Panc1 (cell line): Measurements from ENCODE around the gene HHAT. TPM values are rescaled to one million over a fixed set of nuclear protein-coding genes. Genes with fewer than 3 reads are reported as not detected.

Experiments
- ATAC-seq: fragments of 200-7000 bp; cut with Tn5 transposase; 2 replicates; pipeline ENCODE4 v1.9.1; 2020; ENCODE audit warnings: mild to moderate bottlenecking, moderate library complexity
- BruUV-seq: library from RNA; stranded (reverse); fragments of 400-500 nt; replicated peaks from 2 replicates; lab custom pipeline; 2021; lab: Mats Ljungman, UMichigan
- CTCF ChIA-PET: fragments of 300-600 bp; sonication (Branson Sonifier 250); formaldehyde crosslinking; loops from one replicate; lab custom pipeline; 2022; ENCODE audit warnings: antibody characterized with exemption; lab: Charles Lee
- POLR2A ChIA-PET: fragments of 300-600 bp; sonication (Branson Sonifier 250); formaldehyde crosslinking; loops from one replicate; lab custom pipeline; 2022; ENCODE audit warnings: antibody characterized with exemption; lab: Charles Lee
- DNase-seq: peaks from one replicate; pipeline ENCODE4 v3.0.0-alpha.2; 2010; ENCODE audit warnings: low read depth, low spot score
- H3K27ac ChIP-seq: 2 replicates; pipeline ENCODE4 v1.5.1; 2011; ENCODE audit warnings: mild to moderate bottlenecking, low read length, inconsistent platforms
- H3K27me3 ChIP-seq: fragments of 200-500 bp; sonication (Bioruptor generic); 2 replicates; pipeline ENCODE4 v1.6.0; 2014; ENCODE audit warnings: low read length, inconsistent platforms; ENCODE audit not compliant: control insufficient read depth, insufficient read depth
- H3K36me3 ChIP-seq: fragments of 200-500 bp; sonication (Bioruptor generic); 2 replicates; pipeline ENCODE4 v1.5.1; 2014; ENCODE audit warnings: inconsistent platforms, mild to moderate bottlenecking, low read length, moderate library complexity; ENCODE audit not compliant: control insufficient read depth, insufficient read depth
- H3K4me1 ChIP-seq: 2 replicates; pipeline ENCODE4 v1.5.1; 2011; ENCODE audit warnings: inconsistent platforms, mild to moderate bottlenecking, low read length, moderate library complexity; ENCODE audit not compliant: control insufficient read depth, insufficient read depth
- H3K4me3 ChIP-seq, 2 experiments: 2 replicates each; pipeline ENCODE4 v1.5.1; 2011 to 2012; ENCODE audit warnings: low read depth in 2 of 2, low read length in 2 of 2, mild to moderate bottlenecking in 2 of 2, inconsistent platforms in 1 of 2, moderate library complexity in 1 of 2
- H3K9me3 ChIP-seq: fragments of 200-500 bp; sonication (Bioruptor generic); 2 replicates; pipeline ENCODE4 v1.5.1; 2014; ENCODE audit warnings: low read depth, mild to moderate bottlenecking, inconsistent platforms, low read length, moderate library complexity; ENCODE audit not compliant: control insufficient read depth, insufficient read depth
- POLR2AphosphoS5 ChIP-seq: IDR thresholded peaks from 2 replicates; pipeline ENCODE4 v1.6.1; 2012; ENCODE audit warnings: mild to moderate bottlenecking, low read depth, low read length, moderate library complexity
- SIN3A ChIP-seq: IDR thresholded peaks from 2 replicates; pipeline ENCODE4 v1.6.1; 2012; ENCODE audit warnings: low read depth, mild to moderate bottlenecking, low read length, moderate library complexity, borderline replicate concordance; ENCODE audit not compliant: insufficient read depth
- TCF7L2 ChIP-seq: IDR thresholded peaks from 2 replicates; pipeline ENCODE4 v1.6.1; 2011; ENCODE audit warnings: mild to moderate bottlenecking, low read depth, low read length, inconsistent platforms
- in situ Hi-C: cut with HindIII; loops from 2 replicates; pipeline ENCODE4 v1.10.0; 2016; ENCODE audit warnings: low sequenced_read_pairs, low pct_unique_long_range_greater_than_20kb
- intact Hi-C: fragments of 100-400 bp; cut with micrococcal nuclease; formaldehyde crosslinking; loops from one replicate; pipeline ENCODE4 v1.10.0; 2022; ENCODE audit not compliant: unreplicated experiment
- total RNA-seq: library from RNA; stranded (reverse); gene quantifications from one replicate; pipeline ENCODE4 v1.2.1, GENCODE V29; 2021; ENCODE audit not compliant: unreplicated experiment
- TF ChIP-seq, protein P1 (sequence below): fragments of 450-650 bp; IDR thresholded peaks from 2 replicates; pipeline ENCODE4 v1.5.1; 2017; ENCODE audit warnings: mild to moderate bottlenecking
- TF ChIP-seq, protein P2 (sequence below), 2 experiments: IDR thresholded peaks; 2 replicates each; pipeline ENCODE4 v1.6.1; 2011 to 2012; ENCODE audit warnings: low read depth in 2 of 2, control low read depth in 1 of 2, low read length in 1 of 2, mild to moderate bottlenecking in 1 of 2, moderate library complexity in 1 of 2; ENCODE audit not compliant: insufficient read depth in 1 of 2

Gene HHAT
- total RNA-seq, 1 experiment from 2014 or later: 2.3 TPM

DNA sequence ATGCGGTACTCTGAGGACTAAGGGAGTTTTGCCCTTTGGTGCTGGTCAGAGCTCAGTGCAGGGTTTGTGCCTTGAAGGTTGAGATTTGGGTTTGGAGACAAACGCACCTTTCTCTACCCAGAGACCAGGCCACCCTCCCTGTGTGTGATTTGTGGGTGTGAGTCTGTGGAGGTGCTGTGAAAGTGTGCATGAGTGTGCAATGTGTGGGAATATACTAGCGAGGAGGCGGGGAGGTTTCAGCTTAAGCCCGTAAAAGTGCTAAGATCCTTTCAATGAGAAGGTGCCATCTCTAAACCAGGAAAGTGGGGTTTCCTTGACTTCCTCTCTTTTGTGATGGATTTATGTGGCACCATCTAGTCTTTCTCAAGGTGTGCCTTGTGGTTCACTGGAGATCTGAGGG is 225.7 kb downstream of the HHAT start:
- no peak for DNase-seq
- no peak overlapping the region for H3K4me3 ChIP-seq
- intact Hi-C loops (no loop called here), in situ Hi-C loops (no loop called here)
- no peaks in the 10 kb centered on the region for H3K27me3 ChIP-seq
- no peaks in the 10 kb centered on the region for H3K36me3 ChIP-seq
- TF ChIP-seq TCF7L2: no peak
- TF ChIP-seq, protein P1, sequence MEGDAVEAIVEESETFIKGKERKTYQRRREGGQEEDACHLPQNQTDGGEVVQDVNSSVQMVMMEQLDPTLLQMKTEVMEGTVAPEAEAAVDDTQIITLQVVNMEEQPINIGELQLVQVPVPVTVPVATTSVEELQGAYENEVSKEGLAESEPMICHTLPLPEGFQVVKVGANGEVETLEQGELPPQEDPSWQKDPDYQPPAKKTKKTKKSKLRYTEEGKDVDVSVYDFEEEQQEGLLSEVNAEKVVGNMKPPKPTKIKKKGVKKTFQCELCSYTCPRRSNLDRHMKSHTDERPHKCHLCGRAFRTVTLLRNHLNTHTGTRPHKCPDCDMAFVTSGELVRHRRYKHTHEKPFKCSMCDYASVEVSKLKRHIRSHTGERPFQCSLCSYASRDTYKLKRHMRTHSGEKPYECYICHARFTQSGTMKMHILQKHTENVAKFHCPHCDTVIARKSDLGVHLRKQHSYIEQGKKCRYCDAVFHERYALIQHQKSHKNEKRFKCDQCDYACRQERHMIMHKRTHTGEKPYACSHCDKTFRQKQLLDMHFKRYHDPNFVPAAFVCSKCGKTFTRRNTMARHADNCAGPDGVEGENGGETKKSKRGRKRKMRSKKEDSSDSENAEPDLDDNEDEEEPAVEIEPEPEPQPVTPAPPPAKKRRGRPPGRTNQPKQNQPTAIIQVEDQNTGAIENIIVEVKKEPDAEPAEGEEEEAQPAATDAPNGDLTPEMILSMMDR: no peak
- TF ChIP-seq, protein P2, sequence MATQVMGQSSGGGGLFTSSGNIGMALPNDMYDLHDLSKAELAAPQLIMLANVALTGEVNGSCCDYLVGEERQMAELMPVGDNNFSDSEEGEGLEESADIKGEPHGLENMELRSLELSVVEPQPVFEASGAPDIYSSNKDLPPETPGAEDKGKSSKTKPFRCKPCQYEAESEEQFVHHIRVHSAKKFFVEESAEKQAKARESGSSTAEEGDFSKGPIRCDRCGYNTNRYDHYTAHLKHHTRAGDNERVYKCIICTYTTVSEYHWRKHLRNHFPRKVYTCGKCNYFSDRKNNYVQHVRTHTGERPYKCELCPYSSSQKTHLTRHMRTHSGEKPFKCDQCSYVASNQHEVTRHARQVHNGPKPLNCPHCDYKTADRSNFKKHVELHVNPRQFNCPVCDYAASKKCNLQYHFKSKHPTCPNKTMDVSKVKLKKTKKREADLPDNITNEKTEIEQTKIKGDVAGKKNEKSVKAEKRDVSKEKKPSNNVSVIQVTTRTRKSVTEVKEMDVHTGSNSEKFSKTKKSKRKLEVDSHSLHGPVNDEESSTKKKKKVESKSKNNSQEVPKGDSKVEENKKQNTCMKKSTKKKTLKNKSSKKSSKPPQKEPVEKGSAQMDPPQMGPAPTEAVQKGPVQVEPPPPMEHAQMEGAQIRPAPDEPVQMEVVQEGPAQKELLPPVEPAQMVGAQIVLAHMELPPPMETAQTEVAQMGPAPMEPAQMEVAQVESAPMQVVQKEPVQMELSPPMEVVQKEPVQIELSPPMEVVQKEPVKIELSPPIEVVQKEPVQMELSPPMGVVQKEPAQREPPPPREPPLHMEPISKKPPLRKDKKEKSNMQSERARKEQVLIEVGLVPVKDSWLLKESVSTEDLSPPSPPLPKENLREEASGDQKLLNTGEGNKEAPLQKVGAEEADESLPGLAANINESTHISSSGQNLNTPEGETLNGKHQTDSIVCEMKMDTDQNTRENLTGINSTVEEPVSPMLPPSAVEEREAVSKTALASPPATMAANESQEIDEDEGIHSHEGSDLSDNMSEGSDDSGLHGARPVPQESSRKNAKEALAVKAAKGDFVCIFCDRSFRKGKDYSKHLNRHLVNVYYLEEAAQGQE (IDR thresholded peaks at IDR 0.05; ENCODE audit: insufficient read depth in 1 of 2, low read depth in 2 of 2, low read length in 1 of 2): no peak
- TF ChIP-seq POLR2AphosphoS5: no peak
- no peak for TF ChIP-seq SIN3A
- H3K27ac ChIP-seq: no peak overlapping the region
- H3K4me1 ChIP-seq: no peaks in the 10 kb centered on the region
- no peak for ATAC-seq
- ChIA-PET CTCF (no interaction called here), POLR2A (no interaction called here)
- no peaks in the 10 kb centered on the region for H3K9me3 ChIP-seq
- no TSS peak for BruUV-seq

DNA sequence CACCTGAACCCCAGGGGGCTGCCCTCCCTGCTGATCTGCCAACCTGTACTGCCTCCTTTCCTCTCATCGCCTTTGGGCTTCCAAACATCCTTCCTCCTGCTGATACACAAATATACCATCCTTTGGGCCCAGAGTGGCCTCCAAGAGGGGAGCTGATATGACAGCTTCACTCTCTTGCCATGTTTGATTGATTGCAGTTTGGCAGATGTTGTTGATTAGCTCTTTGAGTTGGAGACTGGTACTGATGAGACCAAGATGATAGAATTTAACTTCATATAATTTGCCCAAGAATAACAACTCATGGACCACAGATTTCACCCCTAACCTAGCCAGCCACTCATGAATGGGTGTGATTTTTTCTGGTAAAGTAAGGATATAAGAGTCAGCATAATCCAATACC is 227.8 kb downstream of the HHAT start:
- Histone ChIP-seq H3K27me3 (no peaks in the 10 kb centered on the region), H3K4me3 (no peak overlapping the region), H3K27ac (no peak overlapping the region), H3K4me1 (no peaks in the 10 kb centered on the region), H3K9me3 (no peaks in the 10 kb centered on the region), H3K36me3 (no peaks in the 10 kb centered on the region)
- in situ Hi-C loops: no loop called here
- intact Hi-C loops: no loop called here
- TF ChIP-seq, protein P1: no peak
- TF ChIP-seq POLR2AphosphoS5: no peak
- TF ChIP-seq TCF7L2: no peak
- TF ChIP-seq, protein P2 (IDR thresholded peaks at IDR 0.05; ENCODE audit: insufficient read depth in 1 of 2, low read depth in 2 of 2, low read length in 1 of 2): no peak
- TF ChIP-seq SIN3A: no peak
- CTCF ChIA-PET: no interaction called here
- no TSS peak for BruUV-seq
- POLR2A ChIA-PET: no interaction called here
- no peak for DNase-seq
- no peak for ATAC-seq
